Activated T-helper 2 cell treated with anti-CD3 and anti-CD28 coated beads, Interferon-gamma antibody, Interleukin-2, Interleukin-4, amounts not matched to agents 10 μg/mL and 5 μg/mL and 100 μg/mL, durations not matched to agents 14 hours and 24 hours and 36 hours (primary cell): Measurements from ENCODE around the gene IFNLR1. TPM values are rescaled to one million over a fixed set of nuclear protein-coding genes. Genes with fewer than 3 reads are reported as not detected.

Experiments
- DNase-seq: peaks from one replicate; pipeline ENCODE4 v3.0.0; 2021; ENCODE audit warnings: low spot score
- H3K27ac Mint-ChIP-seq: one replicate; pipeline ENCODE4 v1.8.0; 2021; ENCODE audit warnings: mixed read lengths
- H3K27me3 Mint-ChIP-seq: one replicate; pipeline ENCODE4 v1.8.0; 2021; ENCODE audit warnings: low read depth, mixed read lengths
- H3K36me3 Mint-ChIP-seq: one replicate; pipeline ENCODE4 v1.8.0; 2021; ENCODE audit warnings: low read depth, mixed read lengths
- H3K4me1 Mint-ChIP-seq: one replicate; pipeline ENCODE4 v1.8.0; 2021; ENCODE audit warnings: low read depth, mixed read lengths
- H3K4me3 Mint-ChIP-seq: one replicate; pipeline ENCODE4 v1.8.0; 2021; ENCODE audit warnings: low read depth, mild to moderate bottlenecking, moderate library complexity, mixed read lengths
- H3K9me3 Mint-ChIP-seq: one replicate; pipeline ENCODE4 v1.8.0; 2021; ENCODE audit warnings: mixed read lengths
- intact Hi-C: fragments of 100-400 bp; cut with micrococcal nuclease; formaldehyde crosslinking; loops from one replicate; pipeline ENCODE4 v1.15.1; 2023
- total RNA-seq: library from RNA; stranded (reverse); gene quantifications from 2 replicates; pipeline ENCODE4 v1.2.3, GENCODE V29; 2022

IFNLR1 gene
- 5.8 and 6.5 TPM in 2 replicates for total RNA-seq

- Mint-ChIP-seq H3K27ac (peak within 1 kb of the TSS; percentile 65), H3K9me3 (no peaks in the 10 kb centered on the region), H3K27me3 (no peaks in the 10 kb centered on the region), H3K36me3 (peaks cover 8% of the 10 kb centered on the region), H3K4me1 (peaks cover 35% of the 10 kb centered on the region), H3K4me3 (peak within 1 kb of the TSS; percentile 79)
- intact Hi-C loops = no loop called here
- DNase-seq = peak; percentile 59
These were observed at the start of gene IFNLR1 for GRCh38 chr1:24186993-24187790. Gene IFNLR1 (minus strand): TSS chr1:24187289. CDS start chr1:24187248, 41 bp downstream.

- no peak for DNase-seq
- H3K27me3 Mint-ChIP-seq = peaks cover 16% of the 10 kb centered on the region
- H3K4me1 Mint-ChIP-seq = peaks cover 9% of the 10 kb centered on the region
- no peaks in the 10 kb centered on the region for H3K9me3 Mint-ChIP-seq
- no peak overlapping the region for H3K27ac Mint-ChIP-seq
- H3K4me3 Mint-ChIP-seq = no peak overlapping the region
- intact Hi-C loops = no loop called here
- H3K36me3 Mint-ChIP-seq = no peaks in the 10 kb centered on the region
These were observed 49.1 kb upstream of the IFNLR1 start for GRCh38 chr1:24235921-24236788.

- Mint-ChIP-seq H3K36me3 (no peaks in the 10 kb centered on the region), H3K27me3 (peaks cover 12% of the 10 kb centered on the region), H3K4me1 (peaks cover 9% of the 10 kb centered on the region), H3K9me3 (no peaks in the 10 kb centered on the region), H3K4me3 (no peak overlapping the region), H3K27ac (no peak overlapping the region)
- intact Hi-C loops = no loop called here
- no peak for DNase-seq
These were observed 46.9 kb upstream of the IFNLR1 start for GRCh38 chr1:24233684-24234600.

GRCh38 chr1:24231701-24232100 is 44.6 kb upstream of the IFNLR1 start:
- H3K4me3 Mint-ChIP-seq = no peak overlapping the region
- no peak overlapping the region for H3K27ac Mint-ChIP-seq
- no peaks in the 10 kb centered on the region for H3K9me3 Mint-ChIP-seq
- DNase-seq = no peak
- peaks cover 11% of the 10 kb centered on the region for H3K27me3 Mint-ChIP-seq
- peaks cover 9% of the 10 kb centered on the region for H3K4me1 Mint-ChIP-seq
- no peaks in the 10 kb centered on the region for H3K36me3 Mint-ChIP-seq
- intact Hi-C loops = no loop called here

- H3K4me1 Mint-ChIP-seq = peaks cover 6% of the 10 kb centered on the region
- H3K36me3 Mint-ChIP-seq = no peaks in the 10 kb centered on the region
- DNase-seq = no peak
- intact Hi-C loops = no loop called here
- peaks cover 13% of the 10 kb centered on the region for H3K27me3 Mint-ChIP-seq
- H3K9me3 Mint-ChIP-seq = no peaks in the 10 kb centered on the region
- no peak overlapping the region for H3K27ac Mint-ChIP-seq
- H3K4me3 Mint-ChIP-seq = no peak overlapping the region
These were observed 41.2 kb upstream of the IFNLR1 start for GRCh38 chr1:24228311-24228710.

GRCh38 chr1:24226749-24227148 is 39.7 kb upstream of the IFNLR1 start:
- H3K4me1 Mint-ChIP-seq = peaks cover 6% of the 10 kb centered on the region
- no peaks in the 10 kb centered on the region for H3K9me3 Mint-ChIP-seq
- no peak for DNase-seq
- H3K27me3 Mint-ChIP-seq = peaks cover 17% of the 10 kb centered on the region
- no peaks in the 10 kb centered on the region for H3K36me3 Mint-ChIP-seq
- no peak overlapping the region for H3K27ac Mint-ChIP-seq
- intact Hi-C loops = no loop called here
- no peak overlapping the region for H3K4me3 Mint-ChIP-seq

GRCh38 chr1:24224761-24225160 is 37.7 kb upstream of the IFNLR1 start:
- Mint-ChIP-seq H3K27me3 (peaks cover 22% of the 10 kb centered on the region), H3K4me3 (no peak overlapping the region), H3K9me3 (no peaks in the 10 kb centered on the region), H3K36me3 (no peaks in the 10 kb centered on the region), H3K4me1 (peaks cover 6% of the 10 kb centered on the region), H3K27ac (no peak overlapping the region)
- no peak for DNase-seq
- intact Hi-C loops = no loop called here

DNA sequence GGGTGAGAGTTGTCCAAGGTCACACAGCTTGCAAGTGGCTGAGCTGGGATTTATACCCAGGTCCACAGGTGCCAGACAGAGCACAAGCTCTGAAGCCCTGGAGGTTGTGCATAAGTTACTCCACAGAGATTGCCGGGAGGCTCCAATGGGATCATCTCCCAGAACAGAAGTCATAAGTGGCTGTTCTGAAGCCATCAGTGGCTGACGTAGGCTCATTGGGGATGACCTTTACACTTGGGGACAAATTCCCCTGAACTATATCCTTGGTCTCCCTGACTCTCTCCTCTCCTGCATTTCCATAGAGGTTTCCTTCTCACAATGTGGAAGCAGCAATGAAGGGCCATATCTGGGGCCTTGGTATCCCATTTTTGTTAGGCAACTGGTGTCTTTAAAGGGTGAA is 37.0 kb upstream of the IFNLR1 start:
- H3K4me1 Mint-ChIP-seq = peaks cover 6% of the 10 kb centered on the region
- H3K27me3 Mint-ChIP-seq = peaks cover 22% of the 10 kb centered on the region
- no peaks in the 10 kb centered on the region for H3K9me3 Mint-ChIP-seq
- DNase-seq = no peak
- H3K36me3 Mint-ChIP-seq = no peaks in the 10 kb centered on the region
- no peak overlapping the region for H3K4me3 Mint-ChIP-seq
- no peak overlapping the region for H3K27ac Mint-ChIP-seq
- intact Hi-C loops = no loop called here

- H3K27ac Mint-ChIP-seq = no peak overlapping the region
- no peak for DNase-seq
- H3K27me3 Mint-ChIP-seq = peaks cover 22% of the 10 kb centered on the region
- no peak overlapping the region for H3K4me3 Mint-ChIP-seq
- H3K9me3 Mint-ChIP-seq = no peaks in the 10 kb centered on the region
- H3K4me1 Mint-ChIP-seq = peaks cover 6% of the 10 kb centered on the region
- no peaks in the 10 kb centered on the region for H3K36me3 Mint-ChIP-seq
- intact Hi-C loops = no loop called here
These were observed 35.7 kb upstream of the IFNLR1 start for GRCh38 chr1:24222793-24223192.

GRCh38 chr1:24222008-24222605 is 35.0 kb upstream of the IFNLR1 start:
- Mint-ChIP-seq H3K4me3 (no peak overlapping the region), H3K36me3 (no peaks in the 10 kb centered on the region), H3K27ac (no peak overlapping the region), H3K4me1 (peaks cover 6% of the 10 kb centered on the region), H3K9me3 (no peaks in the 10 kb centered on the region), H3K27me3 (peaks cover 22% of the 10 kb centered on the region)
- no peak for DNase-seq
- intact Hi-C loops = no loop called here

DNA sequence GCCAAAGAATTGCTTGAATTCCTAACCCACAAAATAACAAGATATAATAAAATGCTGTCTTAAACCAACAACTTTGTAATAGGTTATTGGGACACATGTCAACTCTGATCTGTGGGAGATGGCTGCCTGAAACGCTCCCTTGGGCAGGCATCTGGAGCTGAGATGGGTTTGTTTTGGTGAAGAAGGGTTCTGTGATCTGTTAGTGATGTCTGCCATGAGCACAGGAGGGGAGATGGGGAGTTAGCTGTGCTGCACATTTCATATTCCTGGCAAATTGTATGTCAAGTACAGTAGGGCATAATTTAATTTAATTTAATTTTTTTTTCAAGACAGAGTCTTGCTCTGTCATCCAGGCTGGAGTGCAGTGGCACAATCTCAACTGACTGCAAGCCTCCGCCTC is 34.2 kb upstream of the IFNLR1 start:
- DNase-seq = no peak
- Mint-ChIP-seq H3K4me1 (no peaks in the 10 kb centered on the region), H3K9me3 (no peaks in the 10 kb centered on the region), H3K4me3 (no peak overlapping the region), H3K36me3 (no peaks in the 10 kb centered on the region), H3K27me3 (peaks cover 24% of the 10 kb centered on the region), H3K27ac (no peak overlapping the region)
- intact Hi-C loops = no loop called here
